CD4-positive, alpha-beta T cell treated with Interleukin-17A for 4 hours (primary cell): ENCODE data around the gene BABAM2.

Source experiments
- DNase-seq: peaks from one replicate; pipeline ENCODE4 v3.0.0-alpha.2; 2020; ENCODE audit warnings: mixed read lengths

The BABAM2 gene

GRCh38 chr2:28291811-28292440, 401.4 kb downstream of the BABAM2 start:
- DNase-seq = no peak

GRCh38 chr2:28292491-28292890, 402.0 kb downstream of the BABAM2 start:
- no peak for DNase-seq

- no peak for DNase-seq
Measured at GRCh38 chr2:28293416-28293815, 402.9 kb downstream of the BABAM2 start.

- no peak for DNase-seq
Measured at GRCh38 chr2:28294451-28294850, 403.9 kb downstream of the BABAM2 start.

- DNase-seq = no peak
Measured at GRCh38 chr2:28296243-28296642, 405.7 kb downstream of the BABAM2 start.

GRCh38 chr2:28296904-28297303, 406.4 kb downstream of the BABAM2 start:
- no peak for DNase-seq

GRCh38 chr2:28297531-28297930, 407.0 kb downstream of the BABAM2 start:
- DNase-seq = no peak

- no peak for DNase-seq
Measured at GRCh38 chr2:28298406-28298805, 407.9 kb downstream of the BABAM2 start.

- DNase-seq = no peak
Measured at GRCh38 chr2:28300485-28301341, 410.2 kb downstream of the BABAM2 start.

- no peak for DNase-seq
Measured at GRCh38 chr2:28305202-28305601, 414.7 kb downstream of the BABAM2 start.

GRCh38 chr2:28310107-28310506, 419.6 kb downstream of the BABAM2 start:
- no peak for DNase-seq

GRCh38 chr2:28311660-28312249, 421.2 kb downstream of the BABAM2 start:
- no peak for DNase-seq

- DNase-seq = no peak
Measured at GRCh38 chr2:28312307-28313219, 422.0 kb downstream of the BABAM2 start.

- DNase-seq = no peak
Measured at GRCh38 chr2:28313220-28313784, 422.8 kb downstream of the BABAM2 start.

- no peak for DNase-seq
Measured at GRCh38 chr2:28314968-28315367, 424.4 kb downstream of the BABAM2 start.

- DNase-seq = no peak
Measured at GRCh38 chr2:28316546-28317335, 426.2 kb downstream of the BABAM2 start.

- no peak for DNase-seq
Measured at GRCh38 chr2:28317390-28317789, 426.9 kb downstream of the BABAM2 start.

- no peak for DNase-seq
Measured at GRCh38 chr2:28318023-28318422, 427.5 kb downstream of the BABAM2 start.

- no peak for DNase-seq
Measured at GRCh38 chr2:28318462-28319117, 428.1 kb downstream of the BABAM2 start.

GRCh38 chr2:28319118-28320008, 428.8 kb downstream of the BABAM2 start:
- DNase-seq = no peak
